Left ventricle myocardium inferior (tissue), 1 donor: ENCODE results near the gene SYT5. TPM values are rescaled to one million over a fixed set of nuclear protein-coding genes. Genes with fewer than 3 reads are reported as not detected.
A peak's percentile ranks its signal among the peaks of the same experiment; 100 is the strongest.

Experiments used
- DNase-seq: peaks from one replicate; pipeline ENCODE4 v3.0.0-alpha.2; 2020
- H3K27ac ChIP-seq: fragments of 200-600 bp; replicated peaks from 2 replicates; pipeline ENCODE4 v1.8.0; 2021
- H3K27me3 ChIP-seq: fragments of 200-600 bp; 2 replicates; pipeline ENCODE4 v1.8.0; 2021; ENCODE audit warnings: low read depth
- H3K36me3 ChIP-seq: fragments of 200-600 bp; 2 replicates; pipeline ENCODE4 v1.8.0; 2021
- H3K4me1 ChIP-seq: fragments of 200-600 bp; 2 replicates; pipeline ENCODE4 v1.8.0; 2021
- H3K4me3 ChIP-seq: fragments of 200-600 bp; 2 replicates; pipeline ENCODE4 v1.8.0; 2021; ENCODE audit warnings: mild to moderate bottlenecking, moderate library complexity
- H3K9me3 ChIP-seq: fragments of 200-600 bp; replicated peaks from 2 replicates; pipeline ENCODE4 v1.8.0; 2021
- CTCF ChIP-seq: fragments of 200-600 bp; IDR thresholded peaks from 2 replicates; pipeline ENCODE4 v1.8.0; 2021; ENCODE audit warnings: antibody characterized with exemption, mild to moderate bottlenecking, borderline replicate concordance
- intact Hi-C: fragments of 100-400 bp; cut with micrococcal nuclease; formaldehyde crosslinking; loops from one replicate; pipeline ENCODE4 v1.11.0; 2022
- total RNA-seq: library from RNA; stranded (reverse); fragmentation: NEBNext Ultra II Directional; extraction: Animal tissue kit (Norgen Biotek cat#: 25700); gene quantifications from one replicate; pipeline ENCODE4 v1.2.1, GENCODE V29; 2021
- donor health status: DM: no; HTN: yes; CAD: no; lungs with severe emphysema.

SYT5 gene
- total RNA-seq, 1 donor from 2014 or later: not detected

DNA sequence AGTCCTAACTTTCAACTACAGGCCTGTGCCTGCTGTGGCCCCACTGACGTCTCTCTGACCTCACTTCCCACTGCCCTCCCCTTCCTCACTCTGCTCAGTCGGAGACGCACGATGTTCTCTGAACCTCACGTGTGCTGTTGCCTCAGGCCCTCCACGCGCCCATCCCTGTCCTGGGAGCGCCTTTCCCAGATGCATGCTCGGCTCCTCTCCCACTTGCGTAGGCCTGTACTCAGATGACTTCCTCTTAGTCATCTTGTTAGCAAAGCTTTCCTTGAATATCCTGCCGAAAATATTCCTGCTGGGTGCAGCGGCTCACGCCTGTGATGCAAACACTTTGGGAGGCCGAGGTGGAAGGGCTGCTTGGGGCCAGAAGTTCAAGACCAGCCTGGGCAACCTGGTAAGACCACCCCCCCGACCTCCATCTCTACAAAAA lies 9.3 kb upstream of the SYT5 start:
- Histone ChIP-seq H3K27me3 (peaks cover 29% of the 10 kb centered on the region), H3K4me3 (no peak overlapping the region), H3K9me3 (no peaks in the 10 kb centered on the region), H3K4me1 (no peaks in the 10 kb centered on the region), H3K27ac (peak overlapping the region; percentile 38), H3K36me3 (no peaks in the 10 kb centered on the region)
- intact Hi-C loops: no loop called here
- no peak for TF ChIP-seq CTCF
- peak; percentile 30 for DNase-seq

- TF ChIP-seq CTCF: no peak
- intact Hi-C loops: no loop called here
- no peaks in the 10 kb centered on the region for H3K9me3 ChIP-seq
- no peaks in the 10 kb centered on the region for H3K4me1 ChIP-seq
- H3K27me3 ChIP-seq: peaks cover 37% of the 10 kb centered on the region
- H3K27ac ChIP-seq: no peak overlapping the region
- no peak for DNase-seq
- H3K36me3 ChIP-seq: no peaks in the 10 kb centered on the region
- H3K4me3 ChIP-seq: no peak overlapping the region
Measured at GRCh38 chr19:55188625-55189024, 8.5 kb upstream of the SYT5 start.

DNA sequence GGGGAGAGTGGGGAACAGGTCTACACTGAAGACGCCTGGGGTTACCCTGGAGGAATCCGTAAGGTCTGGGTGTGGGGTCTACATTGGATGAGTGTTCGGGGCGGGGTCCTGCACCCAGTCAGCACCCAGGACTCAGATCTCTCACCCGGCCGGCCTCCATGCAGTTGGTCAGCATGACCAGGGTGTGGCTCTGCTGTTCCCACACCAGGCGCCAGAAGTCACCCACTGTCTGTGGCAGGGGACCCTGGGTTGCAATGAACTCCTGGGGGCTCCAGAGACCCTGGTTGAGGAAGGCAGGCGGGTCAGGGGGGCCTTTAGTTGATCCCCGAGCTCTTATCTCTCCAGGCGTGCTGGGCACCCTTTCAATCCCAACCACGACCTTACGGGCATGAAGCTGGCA lies 6.0 kb upstream of the SYT5 start:
- no peak overlapping the region for H3K4me3 ChIP-seq
- H3K36me3 ChIP-seq: no peaks in the 10 kb centered on the region
- intact Hi-C loops: no loop called here
- TF ChIP-seq CTCF: no peak
- no peaks in the 10 kb centered on the region for H3K9me3 ChIP-seq
- no peak for DNase-seq
- peaks cover 57% of the 10 kb centered on the region for H3K27me3 ChIP-seq
- H3K27ac ChIP-seq: no peak overlapping the region
- H3K4me1 ChIP-seq: no peaks in the 10 kb centered on the region

GRCh38 chr19:55181740-55182139 lies 1.7 kb upstream of the SYT5 start:
- Histone ChIP-seq H3K4me3 (no peak overlapping the region), H3K9me3 (no peaks in the 10 kb centered on the region), H3K36me3 (no peaks in the 10 kb centered on the region), H3K4me1 (peaks cover 17% of the 10 kb centered on the region), H3K27ac (no peak overlapping the region), H3K27me3 (peaks cover 97% of the 10 kb centered on the region)
- intact Hi-C loops: no loop called here
- DNase-seq: no peak
- no peak for TF ChIP-seq CTCF

DNA sequence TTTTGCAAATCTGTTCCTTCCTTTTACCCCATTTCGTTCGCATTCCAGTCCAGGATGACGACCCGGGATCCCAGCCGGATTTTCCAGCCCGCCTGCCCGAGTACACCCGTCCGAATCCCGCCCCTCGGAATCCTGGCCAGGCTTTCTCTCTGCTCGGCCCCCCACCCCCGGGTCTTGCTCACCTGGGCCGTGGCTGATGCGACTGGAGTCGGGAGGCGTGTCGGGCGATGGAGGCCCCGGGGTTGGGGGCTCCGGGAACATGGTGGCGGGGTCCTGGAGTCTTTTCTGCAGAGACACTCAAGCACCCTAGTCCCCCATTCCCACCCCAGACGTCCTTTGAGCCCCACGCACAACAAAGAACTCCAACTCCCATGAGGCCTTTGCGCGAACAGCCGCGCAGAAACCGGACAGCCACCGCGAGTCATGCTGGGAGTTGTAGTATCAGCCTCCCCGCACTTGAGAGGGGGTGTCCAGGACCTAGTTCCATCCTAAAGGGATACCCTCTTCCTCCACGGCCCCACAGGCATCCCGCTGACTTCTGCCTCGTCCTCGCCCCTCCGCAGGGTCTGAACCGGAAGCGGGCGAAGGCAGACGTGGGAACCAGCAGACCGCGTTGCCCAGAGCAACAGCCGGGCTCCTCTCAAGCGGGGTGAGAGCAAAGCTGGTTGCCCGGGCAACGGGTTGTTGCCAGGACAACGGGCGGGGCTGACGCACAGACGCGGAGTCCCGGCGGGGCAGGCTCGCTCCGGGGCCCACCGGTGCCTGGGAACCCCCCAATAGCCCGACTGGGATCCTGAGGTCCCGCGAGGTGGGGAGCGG lies 1.1 kb downstream of the SYT5 start:
- Histone ChIP-seq H3K4me3 (peak overlapping the region; percentile 57), H3K27me3 (peaks cover 100% of the 10 kb centered on the region), H3K36me3 (no peaks in the 10 kb centered on the region), H3K4me1 (peaks cover 21% of the 10 kb centered on the region), H3K27ac (no peak overlapping the region), H3K9me3 (no peaks in the 10 kb centered on the region)
- DNase-seq: peak; percentile 46
- TF ChIP-seq CTCF: no peak
- intact Hi-C loops: no loop called here
